HCT116 (cell line): ENCODE data around the gene CCDC137. TPM values are rescaled to one million over a fixed set of nuclear protein-coding genes. Genes with fewer than 3 reads are reported as not detected.

Source experiments
- ATAC-seq: fragments of 200-7000 bp; cut with Tn5 transposase; 2 replicates; pipeline ENCODE4 v1.9.1; 2020; ENCODE audit warnings: mild to moderate bottlenecking, moderate library complexity
- BruUV-seq: library from RNA; stranded (reverse); fragments of 400-500 nt; replicated peaks from 2 replicates; lab custom pipeline; 2021; lab: Mats Ljungman, UMichigan
- CTCF ChIA-PET: fragments of 300-600 bp; sonication (Branson Sonifier 250); formaldehyde crosslinking; loops from one replicate; lab custom pipeline; 2021; ENCODE audit warnings: antibody characterized with exemption; lab: Charles Lee
- POLR2A ChIA-PET: fragments of 300-600, 350-600 bp; sonication (Branson Sonifier 250); formaldehyde crosslinking; loops from one replicate; lab custom pipeline; 2021; ENCODE audit warnings: antibody characterized with exemption; lab: Charles Lee
- RAD21 ChIA-PET, 2 experiments: fragments of 300-600 bp; sonication (Branson Sonifier 250); formaldehyde crosslinking; loops; one replicate each; lab custom pipeline; 2023; ENCODE audit warnings: low total read pairs in 2 of 2; ENCODE audit not compliant: uncharacterized antibody in 2 of 2, unreplicated experiment in 2 of 2, low non-redundant PET in 1 of 2; lab: Charles Lee
- DNase-seq: peaks from one replicate; pipeline ENCODE4 v3.0.0-alpha.2; 2010; ENCODE audit warnings: low read depth, low spot score
- H2AFZ ChIP-seq: fragments of 200-600 bp; shearing (Covaris generic), sonication (generic); 2 replicates; pipeline ENCODE4 v1.6.1; 2017; ENCODE audit warnings: low read depth, mixed run types, mixed read lengths, antibody characterized with exemption, low read length; ENCODE audit not compliant: poor library complexity, severe bottlenecking
- H3K27ac ChIP-seq: 2 replicates; pipeline ENCODE4 v1.5.1; 2012; ENCODE audit warnings: low read depth, low read length
- H3K27me3 ChIP-seq: fragments of 200-600 bp; sonication (generic); 2 replicates; pipeline ENCODE4 v1.6.1; 2016; ENCODE audit warnings: mixed run types, low read length, mixed read lengths; ENCODE audit not compliant: insufficient read depth
- H3K36me3 ChIP-seq, 2 experiments: fragments of 200-500 bp in 1 of 2; fragments of 200-600 bp in 1 of 2; sonication (Bioruptor generic) in 1 of 2; sonication (generic) in 1 of 2; 2 replicates each; pipeline versions ENCODE4 v1.5.1 to v1.6.1; 2014 to 2016; ENCODE audit warnings: low read length in 2 of 2, inconsistent platforms in 1 of 2, mixed read lengths in 1 of 2, mixed run types in 1 of 2; ENCODE audit not compliant: insufficient read depth in 2 of 2, control insufficient read depth in 1 of 2
- H3K4me1 ChIP-seq, 2 experiments: fragments of 200-600 bp in 1 of 2; sonication (generic) in 1 of 2; 2 replicates each; pipeline versions ENCODE4 v1.5.1 to v1.6.1; 2012 to 2017; ENCODE audit warnings: low read length in 2 of 2, inconsistent platforms in 1 of 2, mild to moderate bottlenecking in 1 of 2, mixed read lengths in 1 of 2, mixed run types in 1 of 2, moderate library complexity in 1 of 2; ENCODE audit not compliant: insufficient read depth in 2 of 2, control insufficient read depth in 1 of 2
- H3K4me2 ChIP-seq: fragments of 200-600 bp; sonication (generic); 2 replicates; pipeline ENCODE4 v1.6.1; 2017; ENCODE audit warnings: mixed run types, low read length, mixed read lengths
- H3K4me3 ChIP-seq, 2 experiments: fragments of 200-600 bp in 1 of 2; sonication (generic) in 1 of 2; replicated peaks in 1 of 2; 2 replicates each; pipeline ENCODE4 v1.5.1; 2011 to 2016; ENCODE audit warnings: low read length in 2 of 2, control low read depth in 1 of 2, low read depth in 1 of 2, mild to moderate bottlenecking in 1 of 2, mixed read lengths in 1 of 2, mixed run types in 1 of 2
- H3K79me2 ChIP-seq: fragments of 200-600 bp; sonication (generic); 2 replicates; pipeline ENCODE4 v1.6.1; 2017; ENCODE audit warnings: mild to moderate bottlenecking, mixed run types, low read length, moderate library complexity, mixed read lengths; ENCODE audit not compliant: insufficient read depth
- H3K9ac ChIP-seq: fragments of 200-600 bp; sonication (generic); 2 replicates; pipeline ENCODE4 v1.6.1; 2016; ENCODE audit warnings: low read length, mixed read lengths
- H3K9me2 ChIP-seq: fragments of 200-600 bp; sonication (generic), shearing (Covaris generic); 2 replicates; pipeline ENCODE4 v1.6.1; 2017; ENCODE audit warnings: mixed run types, mild to moderate bottlenecking, moderate library complexity; ENCODE audit not compliant: insufficient read depth
- H3K9me3 ChIP-seq, 2 experiments: fragments of 200-500 bp in 1 of 2; fragments of 200-600 bp in 1 of 2; sonication (Bioruptor generic) in 1 of 2; sonication (generic) in 1 of 2; 2 replicates each; pipeline ENCODE4 v1.6.1; 2014 to 2017; ENCODE audit warnings: low read length in 2 of 2, mixed read lengths in 2 of 2, inconsistent platforms in 1 of 2, low read depth in 1 of 2, mild to moderate bottlenecking in 1 of 2, mixed run types in 1 of 2, moderate library complexity in 1 of 2; ENCODE audit not compliant: control insufficient read depth in 1 of 2, insufficient read depth in 1 of 2
- H4K20me1 ChIP-seq: fragments of 200-600 bp; sonication (generic), shearing (Covaris generic); 2 replicates; pipeline ENCODE4 v1.6.1; 2017; ENCODE audit warnings: mixed run types, mild to moderate bottlenecking, moderate library complexity; ENCODE audit not compliant: insufficient read depth
- CBX3 ChIP-seq: IDR thresholded peaks from 2 replicates; pipeline ENCODE4 v1.6.1; 2012; ENCODE audit warnings: low read depth
- CEBPB ChIP-seq: IDR thresholded peaks from 2 replicates; pipeline ENCODE4 v1.6.1; 2012; ENCODE audit warnings: low read depth
- EGR1 ChIP-seq: IDR thresholded peaks from 2 replicates; pipeline ENCODE4 v1.6.1; 2012; ENCODE audit warnings: low read depth
- ELF1 ChIP-seq: IDR thresholded peaks from 2 replicates; pipeline ENCODE4 v1.6.1; 2012; ENCODE audit warnings: low read depth, borderline replicate concordance
- EZH2 ChIP-seq: fragments of 200-600 bp; sonication (generic); IDR thresholded peaks from 2 replicates; pipeline ENCODE4 v1.6.1; 2017; ENCODE audit warnings: antibody characterized with exemption, mixed run types
- EZH2phosphoT487 ChIP-seq: fragments of 200-600 bp; IDR thresholded peaks from 2 replicates; pipeline ENCODE4 v1.6.1; 2018; ENCODE audit warnings: antibody characterized with exemption, borderline replicate concordance
- FOSL1 ChIP-seq: IDR thresholded peaks from 2 replicates; pipeline ENCODE4 v1.6.1; 2012; ENCODE audit warnings: low read depth
- JUND ChIP-seq: IDR thresholded peaks from 2 replicates; pipeline ENCODE4 v1.6.1; 2012
- POLR2A ChIP-seq: IDR thresholded peaks from 2 replicates; pipeline ENCODE4 v1.7.0; 2011; ENCODE audit warnings: borderline replicate concordance; ENCODE audit not compliant: insufficient read depth, insufficient read length; ENCODE audit errors: extremely low read depth
- POLR2AphosphoS5 ChIP-seq: IDR thresholded peaks from 2 replicates; pipeline ENCODE4 v1.6.1; 2011; ENCODE audit warnings: mild to moderate bottlenecking, low read depth, low read length, moderate library complexity
- RAD21 ChIP-seq: IDR thresholded peaks from 2 replicates; pipeline ENCODE4 v1.6.1; 2012; ENCODE audit warnings: low read depth, mild to moderate bottlenecking
- SIN3A ChIP-seq: IDR thresholded peaks from 2 replicates; pipeline ENCODE4 v1.6.1; 2012; ENCODE audit warnings: low read depth
- SP1 ChIP-seq: IDR thresholded peaks from 2 replicates; pipeline ENCODE4 v1.6.1; 2012; ENCODE audit warnings: low read depth
- SRF ChIP-seq: IDR thresholded peaks from 2 replicates; pipeline ENCODE4 v1.6.1; 2012; ENCODE audit warnings: low read depth
- TCF7L2 ChIP-seq: IDR thresholded peaks from 2 replicates; pipeline ENCODE4 v1.7.0; 2011; ENCODE audit warnings: borderline replicate concordance, inconsistent platforms; ENCODE audit not compliant: insufficient read depth, insufficient read length; ENCODE audit errors: extremely low read depth
- YY1 ChIP-seq: IDR thresholded peaks from 2 replicates; pipeline ENCODE4 v1.6.1; 2011; ENCODE audit warnings: low read length, low read depth, moderate library complexity, mild to moderate bottlenecking; ENCODE audit not compliant: insufficient replicate concordance; ENCODE audit errors: extremely low read depth
- ZFX ChIP-seq: fragments of 450-650 bp; IDR thresholded peaks from 2 replicates; pipeline ENCODE4 v1.6.1; 2017
- ZNF274 ChIP-seq: fragments of 200-500 bp; sonication (Bioruptor generic); IDR thresholded peaks from 2 replicates; pipeline ENCODE4 v1.6.1; 2014; ENCODE audit warnings: mild to moderate bottlenecking, low read depth, low read length, inconsistent platforms
- intact Hi-C: fragments of 100-400 bp; cut with micrococcal nuclease; formaldehyde crosslinking; loops from 2 replicates; pipeline ENCODE4 v1.10.0; 2022
- total RNA-seq: library from RNA; stranded (reverse); gene quantifications from one replicate; pipeline ENCODE4 v1.2.1, GENCODE V29; 2021; ENCODE audit not compliant: unreplicated experiment
- TF ChIP-seq, protein P1 (sequence below): IDR thresholded peaks from 2 replicates; pipeline ENCODE4 v1.6.1; 2012
- TF ChIP-seq, protein P2 (sequence below), 3 experiments: fragments of 200-600 bp in 1 of 3; sonication (generic) in 1 of 3; IDR thresholded peaks in 2 of 3; conservative IDR thresholded peaks in 1 of 3; 2 replicates each; pipeline ENCODE4 v1.5.1; 2012 to 2017; ENCODE audit warnings: low read depth in 2 of 3, low read length in 2 of 3, antibody characterized with exemption in 1 of 3, borderline replicate concordance in 1 of 3, control low read depth in 1 of 3, mild to moderate bottlenecking in 1 of 3, mixed read lengths in 1 of 3, mixed run types in 1 of 3, moderate library complexity in 1 of 3; ENCODE audit not compliant: insufficient read depth in 1 of 3
- TF ChIP-seq, protein P3 (sequence below): IDR thresholded peaks from 2 replicates; pipeline ENCODE4 v1.6.1; 2011; ENCODE audit warnings: mild to moderate bottlenecking, low read length, moderate library complexity; ENCODE audit not compliant: insufficient replicate concordance; ENCODE audit errors: extremely low read depth
- TF ChIP-seq, protein P4 (sequence below): IDR thresholded peaks from 2 replicates; pipeline ENCODE4 v1.6.1; 2012

The CCDC137 gene
- total RNA-seq, 1 experiment from 2014 or later = 77.5 TPM

DNA sequence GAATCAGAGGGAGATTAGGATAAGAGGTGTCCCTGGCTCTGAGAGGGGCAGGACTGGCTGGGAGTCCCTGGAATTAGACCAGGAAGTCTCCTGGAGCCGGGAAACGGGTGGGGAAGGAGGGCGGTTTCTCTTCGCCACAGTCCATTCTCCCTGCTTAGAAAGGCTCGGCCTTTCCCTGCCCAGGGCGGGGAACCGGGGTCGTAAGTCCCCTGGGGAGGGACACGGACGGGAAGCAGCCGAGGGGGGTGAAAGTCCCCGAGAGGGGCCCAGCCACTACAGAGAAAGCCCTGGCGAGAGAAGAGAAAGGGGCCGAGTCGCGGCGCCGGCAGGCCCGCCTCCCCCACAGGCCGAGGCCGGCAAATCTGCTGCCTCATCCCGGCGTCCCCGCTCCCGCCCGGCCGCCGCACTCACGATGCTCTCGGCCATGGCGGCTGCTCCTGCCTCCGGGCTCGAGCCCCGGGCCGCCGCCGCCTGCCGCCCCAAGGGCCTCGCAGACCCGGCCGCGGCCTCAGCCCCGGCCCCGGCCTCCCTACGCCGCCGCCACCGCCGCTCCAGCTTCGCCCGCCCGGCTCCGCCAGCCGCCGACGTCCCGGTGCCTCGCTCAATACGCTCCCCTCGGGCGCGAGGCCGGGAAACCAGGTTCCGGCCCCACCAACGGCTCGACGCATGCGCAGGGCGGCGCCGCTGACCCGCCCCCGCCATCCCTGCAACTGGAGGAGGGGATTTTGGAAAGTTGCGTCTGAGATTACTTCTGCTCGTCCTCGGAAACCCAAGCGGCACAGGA, 29.8 kb upstream of the CCDC137 start, which contains the start of the genes NPLOC4 and TSPAN10:
Gene NPLOC4 (minus strand): TSS at position 608 of the 784 bp plus-strand sequence. CDS start 182 bp downstream, at position 426.
Gene TSPAN10 (plus strand): TSS at position 692 of the 784 bp plus-strand sequence. CDS start 5,217 bp downstream, outside the sequence.
- RAD21 ChIA-PET = no interaction called here
- Histone ChIP-seq H3K27ac (peak within 1 kb of the TSS; percentile 83), H4K20me1 (peaks cover 14% of the 10 kb centered on the region; the same call in 1 of the 2 replicates)
- POLR2A ChIA-PET = interaction anchor here (1.1 to 1.2 kb wide), 2 partner anchors 29 to 84 kb away, joined by 3 to 4 read pairs; partner anchors contain the start of gene FAAP100
- ATAC-seq = peak; percentile 82
- intact Hi-C loops = loop anchor here (1.0 kb wide), 1 partner anchor 31 kb away; no protein-coding TSS in a partner anchor
- TF ChIP-seq CBX3 (peak; percentile 94), SRF (no peak; the same call in 1 of the 2 replicates), TCF7L2 (peak; percentile 65), ELF1 (no peak), YY1 (peak; percentile 88), SP1 (peak; percentile 70; the same call in 1 of the 2 replicates), SIN3A (peak; percentile 95; the same call in 1 of the 2 replicates), ZFX (peak; percentile 100), FOSL1 (no peak), RAD21 (no peak), CEBPB (no peak), EGR1 (peak; percentile 100), POLR2A (peak; percentile 81), EZH2 (no peak), EZH2phosphoT487 (no peak), ZNF274 (no peak), JUND (no peak), POLR2AphosphoS5 (peak; percentile 91)
- TF ChIP-seq, protein P1, sequence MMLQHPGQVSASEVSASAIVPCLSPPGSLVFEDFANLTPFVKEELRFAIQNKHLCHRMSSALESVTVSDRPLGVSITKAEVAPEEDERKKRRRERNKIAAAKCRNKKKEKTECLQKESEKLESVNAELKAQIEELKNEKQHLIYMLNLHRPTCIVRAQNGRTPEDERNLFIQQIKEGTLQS = no peak
- TF ChIP-seq, protein P2, sequence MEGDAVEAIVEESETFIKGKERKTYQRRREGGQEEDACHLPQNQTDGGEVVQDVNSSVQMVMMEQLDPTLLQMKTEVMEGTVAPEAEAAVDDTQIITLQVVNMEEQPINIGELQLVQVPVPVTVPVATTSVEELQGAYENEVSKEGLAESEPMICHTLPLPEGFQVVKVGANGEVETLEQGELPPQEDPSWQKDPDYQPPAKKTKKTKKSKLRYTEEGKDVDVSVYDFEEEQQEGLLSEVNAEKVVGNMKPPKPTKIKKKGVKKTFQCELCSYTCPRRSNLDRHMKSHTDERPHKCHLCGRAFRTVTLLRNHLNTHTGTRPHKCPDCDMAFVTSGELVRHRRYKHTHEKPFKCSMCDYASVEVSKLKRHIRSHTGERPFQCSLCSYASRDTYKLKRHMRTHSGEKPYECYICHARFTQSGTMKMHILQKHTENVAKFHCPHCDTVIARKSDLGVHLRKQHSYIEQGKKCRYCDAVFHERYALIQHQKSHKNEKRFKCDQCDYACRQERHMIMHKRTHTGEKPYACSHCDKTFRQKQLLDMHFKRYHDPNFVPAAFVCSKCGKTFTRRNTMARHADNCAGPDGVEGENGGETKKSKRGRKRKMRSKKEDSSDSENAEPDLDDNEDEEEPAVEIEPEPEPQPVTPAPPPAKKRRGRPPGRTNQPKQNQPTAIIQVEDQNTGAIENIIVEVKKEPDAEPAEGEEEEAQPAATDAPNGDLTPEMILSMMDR (IDR thresholded peaks at IDR 0.05 in 2 of 3, conservative IDR thresholded peaks at IDR 0.05 in 1 of 3; ENCODE audit: borderline replicate concordance in 1 of 3, insufficient read depth in 1 of 3, low read depth in 2 of 3, low read length in 2 of 3) = no peak
- TF ChIP-seq, protein P3, sequence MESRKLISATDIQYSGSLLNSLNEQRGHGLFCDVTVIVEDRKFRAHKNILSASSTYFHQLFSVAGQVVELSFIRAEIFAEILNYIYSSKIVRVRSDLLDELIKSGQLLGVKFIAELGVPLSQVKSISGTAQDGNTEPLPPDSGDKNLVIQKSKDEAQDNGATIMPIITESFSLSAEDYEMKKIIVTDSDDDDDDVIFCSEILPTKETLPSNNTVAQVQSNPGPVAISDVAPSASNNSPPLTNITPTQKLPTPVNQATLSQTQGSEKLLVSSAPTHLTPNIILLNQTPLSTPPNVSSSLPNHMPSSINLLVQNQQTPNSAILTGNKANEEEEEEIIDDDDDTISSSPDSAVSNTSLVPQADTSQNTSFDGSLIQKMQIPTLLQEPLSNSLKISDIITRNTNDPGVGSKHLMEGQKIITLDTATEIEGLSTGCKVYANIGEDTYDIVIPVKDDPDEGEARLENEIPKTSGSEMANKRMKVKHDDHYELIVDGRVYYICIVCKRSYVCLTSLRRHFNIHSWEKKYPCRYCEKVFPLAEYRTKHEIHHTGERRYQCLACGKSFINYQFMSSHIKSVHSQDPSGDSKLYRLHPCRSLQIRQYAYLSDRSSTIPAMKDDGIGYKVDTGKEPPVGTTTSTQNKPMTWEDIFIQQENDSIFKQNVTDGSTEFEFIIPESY = peak; percentile 73
- TF ChIP-seq, protein P4, sequence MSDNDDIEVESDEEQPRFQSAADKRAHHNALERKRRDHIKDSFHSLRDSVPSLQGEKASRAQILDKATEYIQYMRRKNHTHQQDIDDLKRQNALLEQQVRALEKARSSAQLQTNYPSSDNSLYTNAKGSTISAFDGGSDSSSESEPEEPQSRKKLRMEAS = peak; percentile 78; the same call in 1 of the 2 replicates
- TF ChIP-seq, all 23 proteins: peak for 11
- no peaks in the 10 kb centered on the region for H3K9me3 ChIP-seq
- H3K79me2 ChIP-seq = peaks cover 50% of the 10 kb centered on the region
- peak within 1 kb of the TSS; percentile 80 for H3K4me2 ChIP-seq
- H2AFZ ChIP-seq = peak within 1 kb of the TSS; percentile 90
- peak; percentile 71 for DNase-seq
- CTCF ChIA-PET = no interaction called here
- H3K27me3 ChIP-seq = no peaks in the 10 kb centered on the region
- peaks cover 12 to 38% of the 10 kb centered on the region in 2 experiments for H3K4me1 ChIP-seq
- H3K9ac ChIP-seq = peak within 1 kb of the TSS; percentile 97
- H3K4me3 ChIP-seq = peak within 1 kb of the TSS; percentile 74 to 94
- no peaks in the 10 kb centered on the region for H3K9me2 ChIP-seq
- BruUV-seq = no TSS peak
- H3K36me3 ChIP-seq = peaks cover 2 to 4% of the 10 kb centered on the region in 2 experiments; a peak in 1 of 4 replicates
